Urothelium cell line (cell line): Measurements from ENCODE around the gene ENTPD8.
A peak's percentile ranks its signal among the peaks of the same experiment; 100 is the strongest.

Experiments
- DNase-seq: peaks from one replicate; pipeline ENCODE4 v3.0.0; 2011; ENCODE audit warnings: low spot score, mixed read lengths
- FAIRE-seq: peaks from 2 replicates; lab custom pipeline; 2011; peaks lifted over from hg19 to GRCh38; lab: Jason Lieb, UNC

Gene ENTPD8

GRCh38 chr9:137448602-137448962, 7.4 kb upstream of the ENTPD8 start:
- FAIRE-seq, result no peak
- DNase-seq, result no peak

GRCh38 chr9:137447722-137448601, 6.8 kb upstream of the ENTPD8 start:
- DNase-seq, result no peak
- FAIRE-seq, result no peak

- FAIRE-seq, result no peak
- no peak for DNase-seq
Measured at GRCh38 chr9:137446851-137447471, 5.8 kb upstream of the ENTPD8 start.

DNA sequence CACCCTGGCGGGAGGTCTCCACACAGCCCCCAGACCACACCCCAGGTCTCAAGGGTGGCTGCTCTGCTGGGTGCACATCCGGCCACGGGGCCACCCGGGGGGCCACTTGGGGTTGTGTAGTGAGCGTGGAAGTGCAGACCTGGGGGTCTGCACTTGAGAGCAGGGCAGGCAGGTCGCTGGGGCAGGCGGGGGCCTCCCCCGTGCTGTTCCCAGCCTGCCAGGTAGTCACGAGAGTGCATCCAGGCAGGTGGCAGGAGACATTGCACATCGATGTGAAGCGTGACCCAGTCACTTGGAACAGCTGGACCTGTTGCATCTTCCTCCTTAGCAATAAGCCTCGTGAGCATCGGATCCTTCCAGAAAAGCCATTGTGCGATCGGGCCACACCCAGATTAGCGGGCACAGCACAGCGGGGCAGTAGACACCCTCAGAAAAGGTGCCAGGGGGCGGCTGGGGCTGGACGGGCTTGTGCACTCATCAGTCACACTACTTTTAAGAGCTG, 4.8 kb upstream of the ENTPD8 start:
- FAIRE-seq, result no peak
- DNase-seq, result no peak

DNA sequence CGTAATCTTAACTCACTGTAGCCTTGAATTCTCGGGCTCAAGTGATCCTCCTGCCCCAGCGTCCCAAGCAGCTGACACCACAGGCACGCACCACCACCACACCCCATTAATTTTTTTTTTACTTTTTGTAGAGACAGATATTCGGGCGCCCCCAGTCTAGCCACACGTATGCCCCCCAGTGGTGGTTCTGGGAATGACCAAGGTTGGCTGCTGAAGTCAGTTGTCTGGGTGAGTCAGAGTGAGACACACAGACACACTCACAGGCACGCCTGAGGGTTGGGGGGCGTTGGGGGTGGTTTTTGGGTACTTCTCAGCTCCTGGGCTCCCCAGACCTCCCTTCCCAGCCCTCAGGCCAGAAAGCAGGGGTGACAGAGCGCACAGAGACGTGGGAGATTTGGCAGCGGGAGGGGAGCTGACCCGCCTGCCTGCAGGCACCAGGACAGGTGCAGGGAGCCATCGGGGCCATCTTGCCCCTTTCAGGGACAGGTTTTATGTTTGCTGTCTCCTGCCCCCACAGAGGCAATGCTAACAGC, 4.2 kb upstream of the ENTPD8 start:
- FAIRE-seq (no peak), DNase-seq (peak; percentile 71)

DNA sequence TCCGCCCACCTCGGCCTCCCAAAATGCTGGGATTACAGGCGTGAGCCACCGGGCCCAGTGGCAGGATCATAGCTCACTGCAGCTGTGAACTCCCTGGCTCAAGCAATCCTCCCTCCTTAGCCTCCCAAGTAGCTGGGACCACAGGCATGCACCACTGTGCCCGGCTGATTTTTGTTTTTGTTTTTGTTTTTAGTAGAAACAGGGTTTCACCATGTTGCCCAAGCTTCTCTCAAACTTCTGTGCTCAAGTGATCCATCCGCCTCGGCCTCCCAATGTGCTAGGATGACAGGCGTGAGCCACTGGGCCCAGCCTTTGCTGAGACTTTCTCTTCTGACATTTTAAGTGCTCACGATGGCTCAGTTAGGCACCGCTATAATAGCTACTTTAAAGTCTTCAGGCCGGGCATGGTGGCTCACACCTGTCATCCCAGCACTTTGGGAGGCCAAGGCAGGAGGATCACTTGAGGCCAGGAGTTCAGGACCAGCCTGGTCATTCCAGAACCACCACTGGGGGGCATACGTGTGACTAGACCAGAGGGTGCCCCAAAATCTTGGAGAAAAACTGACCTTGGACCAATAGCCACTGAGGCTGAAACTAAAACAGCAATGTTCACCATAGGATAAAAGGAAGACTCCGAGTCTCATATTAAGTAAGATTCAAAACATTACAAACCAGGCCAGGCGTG, 3.1 kb upstream of the ENTPD8 start:
- no peak for DNase-seq
- FAIRE-seq, result no peak

DNA sequence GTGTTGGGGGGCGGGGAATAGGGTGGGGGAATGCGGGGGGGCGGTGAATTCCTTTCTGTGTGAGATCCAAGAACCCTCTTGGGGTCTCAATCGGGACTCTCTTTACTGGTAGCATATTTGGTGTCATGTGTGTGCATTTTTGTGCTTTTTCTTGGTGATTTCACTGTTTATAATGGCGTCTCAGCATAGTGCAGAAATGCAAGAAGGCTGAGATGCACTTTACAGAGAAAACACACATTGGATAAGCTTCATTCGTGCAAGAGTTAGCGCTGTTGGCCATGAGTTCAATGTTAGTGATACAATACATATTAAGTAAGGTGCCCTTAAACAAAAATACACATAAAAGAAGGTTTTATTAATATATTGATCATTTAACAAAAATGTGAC, 771 bp upstream of the ENTPD8 start:
- FAIRE-seq, result no peak
- no peak for DNase-seq

GRCh38 chr9:137439158-137439714, 1.9 kb downstream of the ENTPD8 start:
- FAIRE-seq, result no peak
- no peak for DNase-seq

GRCh38 chr9:137438591-137439157, 2.5 kb downstream of the ENTPD8 start:
- no peak for DNase-seq

DNA sequence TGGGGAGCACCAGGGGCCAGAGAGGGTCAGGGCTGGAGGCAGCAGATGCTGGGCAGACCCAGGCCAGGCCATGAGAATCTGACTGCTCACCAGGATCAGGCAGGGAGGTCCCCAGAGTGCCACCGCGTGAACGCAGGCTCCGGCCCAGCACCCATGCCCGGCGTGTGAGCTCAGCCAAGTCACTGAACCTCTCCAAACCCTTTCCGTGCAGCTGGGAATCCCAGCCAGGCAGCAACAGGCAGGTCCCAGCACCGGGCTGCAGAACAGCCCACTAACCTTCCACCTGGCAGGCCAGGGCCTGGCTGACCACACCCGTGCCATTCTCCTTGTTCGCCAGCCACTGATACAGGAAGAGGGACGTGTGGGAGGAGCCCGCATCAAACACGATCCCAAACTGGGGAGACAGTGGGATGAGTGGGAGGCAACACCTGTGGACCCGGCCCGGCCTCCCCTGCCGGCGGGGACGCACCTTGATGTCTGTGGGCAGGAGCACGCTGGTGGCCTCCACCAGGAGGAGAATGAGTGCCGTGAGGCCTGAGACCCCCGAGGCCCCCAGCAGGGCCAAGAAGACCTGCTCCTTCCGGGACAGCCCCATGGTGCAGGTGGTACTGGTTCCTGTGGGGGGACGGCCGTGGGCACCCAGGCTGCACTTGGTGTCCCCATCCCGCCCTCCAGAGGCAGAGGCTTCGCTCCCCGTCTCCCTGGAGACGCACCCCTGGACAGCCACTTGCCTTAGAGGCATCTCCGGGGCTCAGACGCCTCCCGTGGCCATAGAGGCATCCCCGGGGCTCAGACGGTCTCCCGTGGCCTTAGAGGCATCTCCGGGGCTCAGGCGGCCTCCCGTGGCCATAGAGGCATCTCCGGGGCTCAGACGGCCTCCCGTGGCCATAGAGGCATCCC, 3.2 kb downstream of the ENTPD8 start:
- FAIRE-seq (no peak), DNase-seq (no peak)

More at GRCh38 chr9:137438591-137439157, 2.5 kb downstream of the ENTPD8 start:
- FAIRE-seq, result no peak

DNA sequence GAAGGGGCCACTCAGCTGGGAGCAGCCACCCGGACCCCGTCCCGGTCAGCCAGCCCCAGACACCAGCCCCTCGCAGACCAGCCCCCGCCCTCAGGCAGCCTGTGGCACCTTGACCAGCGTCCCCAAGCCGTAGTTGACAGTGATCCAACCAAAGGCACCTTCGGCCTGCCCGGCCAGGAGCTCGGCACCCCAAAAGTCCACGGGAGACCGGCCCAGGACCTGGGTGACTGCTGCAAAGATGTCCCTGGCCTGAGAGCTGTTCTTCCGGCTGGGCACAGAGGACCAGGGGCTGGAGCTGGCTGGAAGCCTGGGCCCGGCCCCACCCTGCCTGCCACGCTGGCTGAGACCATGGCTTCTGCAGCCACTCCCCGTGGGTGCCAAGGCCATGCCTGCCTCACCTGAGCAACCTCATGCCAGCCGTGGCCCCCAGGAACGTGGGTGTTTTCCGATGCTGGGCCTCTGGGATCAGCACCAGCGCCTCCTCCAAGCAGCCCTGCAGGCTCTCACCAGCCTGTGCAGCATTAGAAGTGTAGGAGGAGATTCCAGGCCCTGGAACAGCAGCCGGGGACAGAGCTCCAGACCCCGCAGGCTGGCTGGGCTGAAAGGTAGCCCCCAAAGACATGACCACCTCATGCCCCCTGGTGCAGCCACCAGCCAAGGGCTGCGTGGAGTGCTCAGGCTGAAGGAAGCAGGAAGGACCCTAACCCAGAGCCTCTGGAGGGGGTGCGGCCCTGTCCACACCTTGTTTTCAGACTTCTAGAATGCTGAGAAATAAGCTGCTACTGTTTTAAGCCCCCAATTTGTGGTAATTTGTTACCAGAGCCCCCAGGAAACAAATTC, 4.2 kb downstream of the ENTPD8 start:
- no peak for FAIRE-seq

GRCh38 chr9:137435980-137436760, 5.0 kb downstream of the ENTPD8 start:
- FAIRE-seq (peak; percentile 93), DNase-seq (peak; percentile 95)

More for the DNA sequence above, 4.2 kb downstream of the ENTPD8 start:
- no peak for DNase-seq

DNA sequence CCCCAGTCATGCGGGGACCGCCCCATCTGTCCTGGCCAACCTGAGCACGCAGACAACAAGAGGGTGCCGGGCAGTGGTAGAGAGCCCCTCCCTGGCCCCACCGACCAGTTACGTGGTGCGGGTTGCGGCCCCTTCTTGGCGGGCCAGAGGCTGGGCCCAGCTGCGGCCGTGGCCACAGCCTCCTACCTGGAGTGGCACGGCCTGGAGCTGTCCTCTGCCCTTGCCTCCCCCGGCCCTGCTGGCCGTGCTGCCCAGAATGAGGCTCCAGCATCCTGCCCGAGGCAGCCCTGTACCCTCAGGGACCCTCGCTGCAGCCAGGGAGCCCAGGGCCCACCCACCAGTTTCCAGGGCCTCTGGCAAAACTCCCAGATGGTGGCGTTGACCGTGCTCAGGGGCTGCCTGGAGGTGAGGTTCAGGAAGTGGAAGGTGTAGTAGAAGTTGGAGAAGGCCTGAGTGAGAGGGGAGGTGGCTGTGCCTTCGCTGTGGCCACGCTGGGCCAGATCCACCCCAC, 5.7 kb downstream of the ENTPD8 start:
- FAIRE-seq (no peak), DNase-seq (no peak)

- DNase-seq (no peak), FAIRE-seq (no peak)
Measured at GRCh38 chr9:137434498-137435380, 6.4 kb downstream of the ENTPD8 start.

DNA sequence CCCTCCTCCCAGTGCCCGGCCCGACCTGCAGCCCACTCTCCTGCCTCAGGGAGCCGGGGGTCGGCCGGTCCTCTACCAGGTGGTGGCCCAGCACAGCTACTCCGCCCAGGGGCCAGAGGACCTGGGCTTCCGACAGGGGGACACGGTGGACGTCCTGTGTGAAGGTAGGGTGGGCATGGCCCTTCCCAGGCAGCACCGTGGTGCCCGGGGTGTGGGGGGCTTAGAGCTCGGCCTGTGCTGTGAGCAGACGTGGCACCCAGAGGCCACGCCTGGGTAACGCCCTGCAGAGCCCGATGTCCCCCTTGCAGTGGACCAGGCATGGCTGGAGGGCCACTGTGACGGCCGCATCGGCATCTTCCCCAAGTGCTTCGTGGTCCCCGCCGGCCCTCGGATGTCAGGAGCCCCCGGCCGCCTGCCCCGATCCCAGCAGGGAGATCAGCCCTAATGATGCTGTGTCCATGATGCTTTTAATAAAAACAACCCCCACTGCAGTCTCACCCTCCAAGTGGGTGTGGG, 7.2 kb downstream of the ENTPD8 start:
- FAIRE-seq, result no peak
- no peak for DNase-seq

DNA sequence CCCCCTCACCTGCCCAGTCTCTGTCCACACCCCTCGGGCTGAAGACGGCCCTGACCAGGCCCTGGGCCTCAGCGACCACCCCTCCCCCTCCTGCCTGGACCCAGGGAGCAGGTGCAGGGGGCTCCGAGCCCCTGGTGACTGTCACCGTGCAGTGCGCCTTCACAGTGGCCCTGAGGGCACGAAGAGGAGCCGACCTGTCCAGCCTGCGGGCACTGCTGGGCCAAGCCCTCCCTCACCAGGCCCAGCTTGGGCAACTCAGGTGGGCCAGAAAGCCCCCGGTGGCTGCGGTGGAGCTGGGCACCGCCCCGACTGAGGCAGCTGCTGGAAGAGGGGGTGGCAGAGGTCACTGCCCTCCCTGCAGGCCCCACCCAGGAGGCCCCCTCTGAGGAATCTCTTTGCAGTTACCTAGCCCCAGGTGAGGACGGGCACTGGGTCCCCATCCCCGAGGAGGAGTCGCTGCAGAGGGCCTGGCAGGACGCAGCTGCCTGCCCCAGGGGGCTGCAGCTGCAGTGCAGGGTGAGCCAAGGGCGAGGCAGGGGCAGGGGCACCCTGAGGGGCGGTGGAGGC, 7.7 kb downstream of the ENTPD8 start:
- FAIRE-seq, result no peak
- no peak for DNase-seq
